GM18502 (cell line): Measurements from ENCODE around the gene CLDN4.
"Not testable (repeated sequence)": the region's sequence is repeated elsewhere in the genome, so short reads cannot be mapped to it uniquely, and the experiment has no call there.

ENCODE experiments used
- ATAC-seq: cut with Tn5 transposase; IDR thresholded peaks from one replicate; pipeline ENCODE4 v1.9.1; 2021; ENCODE audit warnings: mild to moderate bottlenecking; ENCODE audit not compliant: unreplicated experiment, poor library complexity

CLDN4 gene

GRCh38 chr7:73840715-73841379 is 10.1 kb downstream of the CLDN4 start:
- ATAC-seq: no peak

GRCh38 chr7:73841689-73842066 is 10.9 kb downstream of the CLDN4 start:
- ATAC-seq: no peak

GRCh38 chr7:73842067-73842976 is 11.5 kb downstream of the CLDN4 start, which contains the start of gene METTL27:
Gene METTL27, minus strand, starts transcription at chr7:73842516. Its CDS starts 376 bp downstream, at chr7:73842140.
- ATAC-seq: peak; percentile 95

GRCh38 chr7:73844131-73844547 is 13.3 kb downstream of the CLDN4 start:
- ATAC-seq: no peak

- ATAC-seq: no peak
Observed at GRCh38 chr7:73844848-73845460, 14.2 kb downstream of the CLDN4 start.

- not testable (repeated sequence) for ATAC-seq
Observed at GRCh38 chr7:73845701-73846195, 15.0 kb downstream of the CLDN4 start.

- ATAC-seq: no peak
Observed at GRCh38 chr7:73847941-73848723, 17.3 kb downstream of the CLDN4 start.

- ATAC-seq: no peak
Observed at GRCh38 chr7:73850781-73851207, 20.0 kb downstream of the CLDN4 start.

GRCh38 chr7:73851410-73852338 is 20.9 kb downstream of the CLDN4 start:
- peak; percentile 89 for ATAC-seq

- ATAC-seq: no peak
Observed at GRCh38 chr7:73852500-73852899, 21.7 kb downstream of the CLDN4 start.

GRCh38 chr7:73856941-73857340 is 26.1 kb downstream of the CLDN4 start:
- no peak for ATAC-seq

GRCh38 chr7:73858807-73859206 is 28.0 kb downstream of the CLDN4 start:
- no peak for ATAC-seq

- no peak for ATAC-seq
Observed at GRCh38 chr7:73860859-73861258, 30.1 kb downstream of the CLDN4 start, which contains the start of gene TMEM270. Gene TMEM270, plus strand, starts transcription at chr7:73861159. Its CDS starts 36 bp downstream, at chr7:73861195.

- ATAC-seq: no peak
Observed at GRCh38 chr7:73861305-73861704, 30.5 kb downstream of the CLDN4 start.

- no peak for ATAC-seq
Observed at GRCh38 chr7:73864981-73865711, 34.4 kb downstream of the CLDN4 start.

GRCh38 chr7:73865738-73866445 is 35.1 kb downstream of the CLDN4 start:
- ATAC-seq: no peak

GRCh38 chr7:73866446-73866767 is 35.6 kb downstream of the CLDN4 start:
- ATAC-seq: no peak
